HG02870 (cell line): ENCODE data around the gene UBXN2A.
"Not testable (repeated sequence)": the region's sequence is repeated elsewhere in the genome, so short reads cannot be mapped to it uniquely, and the experiment has no call there.

Source experiments
- ATAC-seq: cut with Tn5 transposase; IDR thresholded peaks from one replicate; pipeline ENCODE4 v1.9.1; 2021; ENCODE audit warnings: mild to moderate bottlenecking, moderate library complexity; ENCODE audit not compliant: unreplicated experiment

UBXN2A gene

GRCh38 chr2:24043133-24043532, 102.9 kb downstream of the UBXN2A start:
- ATAC-seq = not testable (repeated sequence)

GRCh38 chr2:24045511-24046508, 105.5 kb downstream of the UBXN2A start:
- ATAC-seq = no peak

GRCh38 chr2:24046599-24046929, 106.3 kb downstream of the UBXN2A start:
- ATAC-seq = no peak

- peak; percentile 99 for ATAC-seq
These were observed 106.9 kb downstream of the UBXN2A start, which contains the start of gene WDCP for GRCh38 chr2:24046930-24047702. Gene WDCP, minus strand, starts transcription at chr2:24047391. Its CDS starts 7,897 bp downstream, at chr2:24039494.

GRCh38 chr2:24047703-24048033, 107.4 kb downstream of the UBXN2A start:
- no peak for ATAC-seq

GRCh38 chr2:24048769-24049484, 108.7 kb downstream of the UBXN2A start:
- ATAC-seq = no peak

GRCh38 chr2:24049485-24050021, 109.3 kb downstream of the UBXN2A start, which contains the start of gene FKBP1B:
Gene FKBP1B, plus strand, starts transcription at chr2:24049741. Its CDS starts 109 bp downstream, at chr2:24049850.
- no peak for ATAC-seq

- ATAC-seq = no peak
These were observed 110.0 kb downstream of the UBXN2A start for GRCh38 chr2:24050041-24050979.

GRCh38 chr2:24051833-24052232, 111.6 kb downstream of the UBXN2A start:
- ATAC-seq = no peak

- no peak for ATAC-seq
These were observed 112.7 kb downstream of the UBXN2A start for GRCh38 chr2:24052951-24053350.
